ENCODE measurements around the gene BARHL2. TPM values are rescaled to one million over a fixed set of nuclear protein-coding genes. Genes with fewer than 3 reads are reported as not detected.

BARHL2 gene
- polyA plus RNA-seq, 2 of the 4 experiments (the other 2 are of a cell fraction): not detected

- Histone ChIP-seq H3K4me1 (0 out of 3 replicates have a peak, but pooled peaks cover 1% of the 10 kb centered on the region), H3K4me3 (no peak overlapping the region), H3K9me3 (no peaks in the 10 kb centered on the region), H3K27ac (no peak overlapping the region), H3K4me2 (no peak overlapping the region)
- POLR2A ChIA-PET: no interaction called here
- CTCF ChIA-PET: interaction anchor here (0.5 to 0.8 kb wide), 2 partner anchors 7 to 10 kb away, joined by 3 read pairs; no protein-coding TSS in a partner anchor
- ATAC-seq (no peak), FAIRE-seq (no peak), DNase-seq (ENCODE audit: low read depth in 1 of 2, low spot score in 1 of 2) (no peak)
- 86% methylated on average over 5 of the region's 5 CpGs for WGBS (ENCODE audit: missing lambda C conversion rate)
- TF ChIP-seq MAFK (IDR thresholded peaks at IDR 0.05; ENCODE audit: partially characterized antibody) (no peak), ZSCAN20 (CRISPR knock-in tag; IDR thresholded peaks at IDR 0.05) (no peak), ZNF302 (CRISPR knock-in tag; IDR thresholded peaks at IDR 0.05) (no peak), KDM1A (IDR thresholded peaks at IDR 0.05; ENCODE audit: low read depth) (no peak), SREBF2 (IDR thresholded peaks at IDR 0.05) (no peak)
These were observed 5.4 kb downstream of the BARHL2 start for GRCh38 chr1:90711696-90712095.

DNA sequence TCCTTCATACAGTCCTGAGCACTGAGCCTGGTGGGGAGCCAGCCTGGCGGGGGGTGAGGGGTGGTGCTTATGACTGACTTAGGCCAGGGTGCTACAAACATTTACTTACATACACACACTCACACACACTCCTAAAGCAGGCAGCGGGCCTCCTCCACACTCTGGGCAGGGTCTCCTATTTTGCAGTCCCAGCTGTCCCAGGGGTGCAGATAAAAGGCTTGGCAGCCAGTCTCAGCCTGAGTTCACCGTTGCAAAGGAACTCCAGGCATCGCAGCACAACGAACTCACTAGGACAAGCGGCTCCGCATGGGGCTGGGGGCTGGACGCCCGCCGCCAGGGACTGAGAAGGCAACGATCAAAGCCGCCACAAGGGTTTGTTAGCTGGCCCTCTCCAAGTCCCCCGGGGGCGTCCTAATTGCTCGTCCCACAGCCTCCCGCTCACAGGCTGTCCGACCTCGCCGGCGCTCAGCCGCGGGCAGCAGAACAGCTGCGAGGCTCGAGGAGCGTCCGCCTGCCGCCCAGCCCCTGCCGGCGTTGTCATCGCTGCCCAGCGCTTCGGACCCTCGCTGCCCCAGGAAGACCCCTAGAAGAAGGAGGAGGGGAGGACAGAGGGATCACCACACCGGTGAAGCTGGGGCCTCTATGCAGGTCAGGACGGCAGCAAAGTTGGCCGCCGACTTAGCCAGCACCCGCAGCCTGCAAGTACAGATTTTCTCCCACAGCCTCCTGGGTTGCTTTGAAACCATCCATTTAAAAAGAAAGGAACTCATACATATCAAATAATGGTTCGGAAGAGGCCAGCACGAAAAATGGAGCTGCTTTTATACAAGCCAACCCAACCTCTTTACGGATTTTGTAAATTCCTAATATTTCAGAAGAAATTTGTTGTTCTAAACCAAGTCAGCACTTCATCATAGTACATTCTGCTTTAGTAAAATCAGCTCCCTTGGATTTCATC, 6.2 kb downstream of the BARHL2 start:
- no peak for DNase-seq (ENCODE audit: low read depth in 1 of 2, low spot score in 1 of 2)
- Histone ChIP-seq H3K4me1 (0 out of 3 replicates have a peak, but pooled peaks cover 3% of the 10 kb centered on the region), H3K4me3 (no peak overlapping the region), H3K27ac (no peak overlapping the region), H3K9me3 (no peaks in the 10 kb centered on the region), H3K4me2 (no peak overlapping the region)
- 43% methylated on average over 19 of the region's 41 CpGs for WGBS (ENCODE audit: missing lambda C conversion rate)
- ChIA-PET CTCF (interaction anchor here (0.5 to 0.8 kb wide), 2 partner anchors 8 to 11 kb away, joined by 3 read pairs; no protein-coding TSS in a partner anchor), POLR2A (no interaction called here)
- FAIRE-seq: no peak
- TF ChIP-seq HOXB5 (CRISPR knock-in tag; IDR thresholded peaks at IDR 0.05) (no peak), POLR2AphosphoS2 (conservative IDR thresholded peaks at IDR 0.05; ENCODE audit: low read length) (no peak), RFX5 (IDR thresholded peaks at IDR 0.05) (no peak), NPAS2 (CRISPR knock-in tag; IDR thresholded peaks at IDR 0.05; ENCODE audit: borderline replicate concordance) (no peak)
- ATAC-seq: no peak

GRCh38 chr1:90709535-90709934, 7.6 kb downstream of the BARHL2 start:
- ATAC-seq (no peak), DNase-seq (ENCODE audit: low read depth in 1 of 2, low spot score in 1 of 2) (no peak), FAIRE-seq (no peak)
- Histone ChIP-seq H3K4me1 (0 out of 3 replicates have a peak, but pooled peaks cover 3% of the 10 kb centered on the region), H3K4me3 (no peak overlapping the region), H3K4me2 (no peak overlapping the region), H3K9me3 (no peaks in the 10 kb centered on the region), H3K27ac (no peak overlapping the region)
- WGBS (ENCODE audit: missing lambda C conversion rate): 84% methylated on average over 2 of the region's 2 CpGs
- ChIA-PET CTCF (no interaction called here), POLR2A (no interaction called here)
- TF ChIP-seq NR3C1 (IDR thresholded peaks at IDR 0.05) (no peak), HES2 (IDR thresholded peaks at IDR 0.05) (no peak), BHLHE40 (IDR thresholded peaks at IDR 0.05; ENCODE audit: low read depth, low read length) (no peak), ATOH8 (CRISPR knock-in tag; IDR thresholded peaks at IDR 0.05; ENCODE audit: low read depth) (no peak)
- TF ChIP-seq, protein P1, sequence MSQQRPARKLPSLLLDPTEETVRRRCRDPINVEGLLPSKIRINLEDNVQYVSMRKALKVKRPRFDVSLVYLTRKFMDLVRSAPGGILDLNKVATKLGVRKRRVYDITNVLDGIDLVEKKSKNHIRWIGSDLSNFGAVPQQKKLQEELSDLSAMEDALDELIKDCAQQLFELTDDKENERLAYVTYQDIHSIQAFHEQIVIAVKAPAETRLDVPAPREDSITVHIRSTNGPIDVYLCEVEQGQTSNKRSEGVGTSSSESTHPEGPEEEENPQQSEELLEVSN (IDR thresholded peaks at IDR 0.05; ENCODE audit: borderline replicate concordance, low read depth): no peak

DNA sequence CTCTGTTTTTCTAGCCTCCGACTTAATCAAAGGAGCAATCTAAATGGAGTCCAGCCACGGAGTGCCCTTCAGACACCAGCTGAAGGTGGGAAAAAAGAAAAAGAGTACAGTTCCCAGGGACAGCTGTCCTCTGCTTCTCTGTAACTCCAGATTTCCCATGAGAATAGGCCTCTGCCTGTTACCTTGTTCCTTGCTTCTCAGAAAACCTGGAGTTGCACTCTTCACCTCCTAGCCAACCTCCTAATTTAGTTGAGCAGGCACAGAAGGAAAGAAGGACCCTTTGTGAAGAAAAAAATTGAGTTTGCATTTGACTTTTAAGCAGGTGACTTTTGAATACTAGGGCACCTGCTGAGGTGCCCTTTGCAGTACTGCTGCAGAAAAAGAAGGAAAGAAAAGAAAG, 8.3 kb downstream of the BARHL2 start:
- H3K27ac ChIP-seq: no peak overlapping the region
- no peak overlapping the region for H3K4me3 ChIP-seq
- no peak overlapping the region for H3K4me2 ChIP-seq
- no peak for DNase-seq (ENCODE audit: low read depth in 1 of 2, low spot score in 1 of 2)
- ATAC-seq: no peak
- CTCF ChIA-PET: interaction anchor here (1.1 to 1.6 kb wide), 2 partner anchors 12 to 20 kb away, joined by 3 read pairs; no protein-coding TSS in a partner anchor
- no peak for FAIRE-seq
- 0% methylated on average over 2 of the region's 2 CpGs for WGBS (ENCODE audit: missing lambda C conversion rate)
- no peaks in the 10 kb centered on the region for H3K9me3 ChIP-seq
- H3K4me1 ChIP-seq: 0 out of 3 replicates have a peak, but pooled peaks cover 3% of the 10 kb centered on the region
- POLR2A ChIA-PET: no interaction called here
- TF ChIP-seq HOXB13 (CRISPR knock-in tag; IDR thresholded peaks at IDR 0.05; ENCODE audit: low read depth) (no peak), KDM1A (IDR thresholded peaks at IDR 0.05; ENCODE audit: low read depth) (no peak), CHD4 (IDR thresholded peaks at IDR 0.05; ENCODE audit: borderline replicate concordance) (no peak), FOXS1 (CRISPR knock-in tag; IDR thresholded peaks at IDR 0.05) (no peak), ZSCAN20 (CRISPR knock-in tag; IDR thresholded peaks at IDR 0.05) (no peak), HDAC2 (IDR thresholded peaks at IDR 0.05) (no peak), MYC (IDR thresholded peaks at IDR 0.05; ENCODE audit: borderline replicate concordance, low read length) (no peak), RARB (CRISPR knock-in tag; IDR thresholded peaks at IDR 0.05) (no peak), FOSB (CRISPR knock-in tag; IDR thresholded peaks at IDR 0.05) (no peak), RCOR1 (IDR thresholded peaks at IDR 0.05; ENCODE audit: low read depth, low read length) (no peak), BCL3 (IDR thresholded peaks at IDR 0.05) (no peak), HES2 (IDR thresholded peaks at IDR 0.05) (no peak), ATOH8 (CRISPR knock-in tag; IDR thresholded peaks at IDR 0.05; ENCODE audit: low read depth) (no peak), MAFK (IDR thresholded peaks at IDR 0.05; ENCODE audit: partially characterized antibody) (no peak)
- TF ChIP-seq, protein P1 (IDR thresholded peaks at IDR 0.05; ENCODE audit: borderline replicate concordance, low read depth): no peak

Measured in A549 (cell line).